ENCODE results near the gene WDR11. TPM values are rescaled to one million over a fixed set of nuclear protein-coding genes. Genes with fewer than 3 reads are reported as not detected.
A peak's percentile ranks its signal among the peaks of the same experiment; 100 is the strongest.

The WDR11 gene
- total RNA-seq, 2 donors from 2014 or later: 31.6 to 35.3 TPM

GRCh38 chr10:120941501-120941900 lies 90.3 kb downstream of the WDR11 start:
- H3K27me3 Mint-ChIP-seq: peaks cover 27% of the 10 kb centered on the region
- no peaks in the 10 kb centered on the region for H3K36me3 Mint-ChIP-seq (ENCODE audit: low read depth)
- no peaks in the 10 kb centered on the region for H3K9me3 ChIP-seq (ENCODE audit: control insufficient read depth, low read length, poor library complexity, severe bottlenecking)
- H3K4me1 Mint-ChIP-seq: peaks cover 7% of the 10 kb centered on the region
- no peak overlapping the region for H3K27ac Mint-ChIP-seq
- H3K4me3 Mint-ChIP-seq: no peak overlapping the region
- no peak for DNase-seq
- ATAC-seq: no peak

GRCh38 chr10:120942806-120943413 lies 91.7 kb downstream of the WDR11 start:
- Mint-ChIP-seq H3K36me3 (ENCODE audit: low read depth) (no peaks in the 10 kb centered on the region), H3K27ac (no peak overlapping the region), H3K4me1 (peaks cover 7% of the 10 kb centered on the region), H3K4me3 (no peak overlapping the region), H3K27me3 (peaks cover 27% of the 10 kb centered on the region)
- DNase-seq: peak; percentile 43 to 69 (median 53)
- peak; percentile 94 for ATAC-seq
- no peaks in the 10 kb centered on the region for H3K9me3 ChIP-seq (ENCODE audit: control insufficient read depth, low read length, poor library complexity, severe bottlenecking)

DNA sequence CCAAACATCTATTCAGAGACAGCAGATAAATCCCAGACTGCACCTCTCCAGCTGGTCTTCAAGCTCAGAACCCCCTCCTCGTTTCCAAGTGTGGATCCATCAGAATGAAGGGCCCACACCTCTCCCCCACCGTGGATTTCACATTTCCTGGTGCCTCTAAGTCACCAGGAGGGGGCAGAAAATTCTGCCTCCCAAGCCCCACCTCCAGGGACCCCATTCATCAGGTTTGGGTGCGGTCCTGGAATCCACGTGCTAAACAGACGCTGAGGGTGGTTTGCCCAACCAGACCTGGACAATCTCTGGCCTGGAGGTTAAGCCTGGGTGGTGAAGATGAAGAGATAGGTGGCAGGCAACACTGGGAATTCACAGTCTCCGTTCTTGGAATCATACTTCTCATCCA lies 92.4 kb downstream of the WDR11 start:
- DNase-seq (no peak), ATAC-seq (no peak)
- Mint-ChIP-seq H3K4me3 (no peak overlapping the region), H3K27me3 (peaks cover 29% of the 10 kb centered on the region), H3K36me3 (ENCODE audit: low read depth) (no peaks in the 10 kb centered on the region), H3K27ac (no peak overlapping the region), H3K4me1 (peaks cover 7% of the 10 kb centered on the region)
- H3K9me3 ChIP-seq (ENCODE audit: control insufficient read depth, low read length, poor library complexity, severe bottlenecking): no peaks in the 10 kb centered on the region

- ATAC-seq: no peak
- H3K27me3 Mint-ChIP-seq: peaks cover 24% of the 10 kb centered on the region
- H3K9me3 ChIP-seq (ENCODE audit: control insufficient read depth, low read length, poor library complexity, severe bottlenecking): no peaks in the 10 kb centered on the region
- no peak overlapping the region for H3K27ac Mint-ChIP-seq
- peak overlapping the region; percentile 53 for H3K4me3 Mint-ChIP-seq
- DNase-seq: no peak
- H3K4me1 Mint-ChIP-seq: peaks cover 7% of the 10 kb centered on the region
- no peaks in the 10 kb centered on the region for H3K36me3 Mint-ChIP-seq (ENCODE audit: low read depth)
Observed at GRCh38 chr10:120944586-120945125, 93.5 kb downstream of the WDR11 start.

DNA sequence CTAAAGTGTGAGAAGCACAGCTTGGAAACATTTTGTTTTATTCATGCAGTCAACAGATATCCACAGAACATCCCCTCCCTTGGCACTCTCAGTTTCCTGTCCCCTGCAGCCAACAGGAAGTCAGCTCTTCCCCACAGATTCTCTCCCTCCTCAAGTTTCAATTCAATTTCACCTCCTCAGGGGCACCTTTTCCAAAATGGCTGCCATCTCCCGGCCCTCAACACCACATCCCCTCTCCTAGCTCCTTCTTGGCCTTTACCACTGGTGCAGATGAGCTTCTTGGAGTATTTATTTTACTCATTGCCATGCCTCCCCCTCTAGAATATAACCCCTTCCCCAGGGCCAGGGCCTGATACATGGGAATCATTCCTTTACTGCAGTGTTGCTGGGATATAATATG lies 94.0 kb downstream of the WDR11 start:
- H3K27ac Mint-ChIP-seq: no peak overlapping the region
- H3K27me3 Mint-ChIP-seq: peaks cover 28% of the 10 kb centered on the region
- DNase-seq (no peak), ATAC-seq (no peak)
- H3K4me1 Mint-ChIP-seq: peaks cover 7% of the 10 kb centered on the region
- no peaks in the 10 kb centered on the region for H3K9me3 ChIP-seq (ENCODE audit: control insufficient read depth, low read length, poor library complexity, severe bottlenecking)
- H3K4me3 Mint-ChIP-seq: no peak overlapping the region
- no peaks in the 10 kb centered on the region for H3K36me3 Mint-ChIP-seq (ENCODE audit: low read depth)

- no peaks in the 10 kb centered on the region for H3K9me3 ChIP-seq (ENCODE audit: control insufficient read depth, low read length, poor library complexity, severe bottlenecking)
- no peaks in the 10 kb centered on the region for H3K36me3 Mint-ChIP-seq (ENCODE audit: low read depth)
- peaks cover 26% of the 10 kb centered on the region for H3K27me3 Mint-ChIP-seq
- ATAC-seq (no peak), DNase-seq (no peak)
- no peak overlapping the region for H3K4me3 Mint-ChIP-seq
- peaks cover 7% of the 10 kb centered on the region for H3K4me1 Mint-ChIP-seq
- H3K27ac Mint-ChIP-seq: no peak overlapping the region
Observed at GRCh38 chr10:120945801-120946302, 94.7 kb downstream of the WDR11 start.

DNA sequence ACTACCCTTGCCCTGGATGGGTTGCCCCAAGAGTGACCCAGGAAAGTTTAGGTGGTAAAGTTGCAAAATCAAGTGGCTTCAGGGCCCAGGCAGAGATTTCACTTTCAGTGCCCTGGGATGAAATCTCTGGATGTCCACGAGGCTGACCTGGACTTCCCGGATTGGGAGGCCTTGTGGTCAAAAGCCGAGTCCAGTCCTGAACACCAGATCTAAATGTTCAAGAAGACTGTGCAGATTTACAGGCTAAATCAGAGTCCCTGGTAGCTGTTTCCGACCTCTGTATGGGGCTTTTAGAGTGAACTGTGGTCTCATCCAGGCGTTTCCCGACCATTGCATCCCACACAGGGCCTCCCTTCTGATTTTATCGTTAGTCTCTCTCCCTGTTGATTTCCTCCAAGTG lies 95.3 kb downstream of the WDR11 start:
- H3K9me3 ChIP-seq (ENCODE audit: control insufficient read depth, low read length, poor library complexity, severe bottlenecking): no peaks in the 10 kb centered on the region
- Mint-ChIP-seq H3K36me3 (ENCODE audit: low read depth) (no peaks in the 10 kb centered on the region), H3K27ac (no peak overlapping the region), H3K4me1 (peaks cover 7% of the 10 kb centered on the region), H3K27me3 (peaks cover 32% of the 10 kb centered on the region), H3K4me3 (no peak overlapping the region)
- ATAC-seq (no peak), DNase-seq (no peak)

DNA sequence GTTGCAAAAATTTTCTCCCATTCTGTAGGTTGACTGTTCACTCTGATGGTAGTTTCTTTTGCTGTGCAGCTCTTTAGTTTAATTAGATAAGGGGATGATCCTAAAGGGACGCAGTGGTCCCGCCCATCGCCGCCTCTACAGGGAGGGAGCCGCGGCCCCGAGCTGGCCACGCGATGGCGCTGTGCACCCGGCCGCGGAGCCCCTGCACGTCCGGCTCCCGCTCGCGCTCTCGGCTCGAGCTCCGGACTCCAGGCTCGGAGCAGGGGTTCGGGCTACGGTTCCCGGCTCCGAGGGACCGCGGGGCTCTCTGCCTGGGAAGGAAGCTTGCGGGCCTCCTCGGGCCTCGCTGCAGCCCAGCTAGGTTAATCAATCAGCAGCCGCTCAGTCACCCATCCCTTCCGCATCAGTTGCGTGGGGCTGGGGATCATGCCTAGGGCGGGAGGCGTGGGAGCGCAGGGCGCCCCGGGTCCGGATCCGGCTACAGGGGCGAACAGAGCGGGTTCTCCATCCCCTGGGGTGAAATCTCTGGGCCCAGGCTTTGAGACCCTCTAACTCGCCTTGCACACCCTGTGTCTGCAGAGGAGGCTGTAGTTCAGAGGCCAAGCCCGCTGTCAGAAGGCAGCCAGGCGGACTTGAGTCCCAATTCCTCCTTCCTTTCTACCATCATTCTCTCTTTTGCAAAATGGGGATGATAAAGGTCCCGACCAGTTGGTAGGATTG lies 97.9 kb downstream of the WDR11 start:
- ATAC-seq (peak; percentile 95), DNase-seq (peak; percentile 19 to 54 (median 41))
- H3K4me3 Mint-ChIP-seq: peak overlapping the region; percentile 74
- H3K4me1 Mint-ChIP-seq: peaks cover 3% of the 10 kb centered on the region
- peaks cover 39% of the 10 kb centered on the region for H3K27me3 Mint-ChIP-seq
- no peak overlapping the region for H3K27ac Mint-ChIP-seq
- H3K9me3 ChIP-seq (ENCODE audit: control insufficient read depth, low read length, poor library complexity, severe bottlenecking): no peaks in the 10 kb centered on the region
- no peaks in the 10 kb centered on the region for H3K36me3 Mint-ChIP-seq (ENCODE audit: low read depth)

DNA sequence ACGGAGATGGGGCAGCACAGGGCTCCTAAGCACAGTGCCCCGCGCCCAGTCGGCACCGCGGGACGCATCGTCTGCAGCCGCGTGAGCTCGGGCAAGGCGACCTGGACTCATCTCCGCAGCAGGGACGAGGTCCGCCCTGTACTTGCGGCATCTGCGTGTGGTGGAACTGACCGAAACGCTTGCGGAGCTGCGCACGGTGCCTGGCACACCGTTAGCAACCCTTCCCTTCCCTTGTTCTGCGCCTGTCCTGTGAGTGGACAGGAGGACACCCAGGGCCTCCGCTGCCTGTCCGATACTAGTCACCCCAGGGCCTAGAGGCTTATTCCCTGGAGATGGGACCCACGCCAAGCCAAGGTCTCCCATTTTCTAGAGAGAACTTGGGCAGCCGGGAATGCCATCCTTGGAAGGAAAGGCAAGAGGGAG lies 98.5 kb downstream of the WDR11 start:
- Mint-ChIP-seq H3K4me1 (peaks cover 3% of the 10 kb centered on the region), H3K36me3 (ENCODE audit: low read depth) (no peaks in the 10 kb centered on the region), H3K27me3 (peaks cover 39% of the 10 kb centered on the region), H3K4me3 (peak overlapping the region; percentile 74), H3K27ac (no peak overlapping the region)
- peaks cover 2% of the 10 kb centered on the region for H3K9me3 ChIP-seq (ENCODE audit: control insufficient read depth, low read length, poor library complexity, severe bottlenecking)
- ATAC-seq (peak; percentile 22), DNase-seq (no peak)

GRCh38 chr10:120950051-120950561 lies 98.9 kb downstream of the WDR11 start:
- ATAC-seq: no peak
- DNase-seq: no peak
- Mint-ChIP-seq H3K27ac (no peak overlapping the region), H3K4me1 (peaks cover 3% of the 10 kb centered on the region), H3K27me3 (peaks cover 39% of the 10 kb centered on the region), H3K4me3 (peak overlapping the region; percentile 74), H3K36me3 (ENCODE audit: low read depth) (no peaks in the 10 kb centered on the region)
- peaks cover 2% of the 10 kb centered on the region for H3K9me3 ChIP-seq (ENCODE audit: control insufficient read depth, low read length, poor library complexity, severe bottlenecking)

DNA sequence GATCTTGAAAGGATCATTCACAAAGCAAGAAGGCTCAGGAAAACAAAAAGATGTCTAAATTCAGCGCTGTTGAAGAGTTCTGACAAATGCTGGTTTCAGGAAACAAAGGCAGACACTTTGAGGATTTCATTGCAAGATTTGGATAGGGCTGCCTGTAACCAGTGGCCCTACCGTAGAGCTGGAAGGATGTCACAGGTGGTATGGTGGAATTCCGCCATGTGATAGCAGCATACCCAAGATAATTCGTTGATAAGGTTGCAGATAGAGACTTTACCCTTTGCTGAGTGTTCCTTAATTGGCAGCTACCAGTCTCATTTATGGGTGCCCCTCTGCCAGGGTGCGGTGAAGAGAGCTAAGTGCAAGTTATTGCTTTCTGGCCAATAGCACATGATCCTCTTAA lies 100.1 kb downstream of the WDR11 start:
- Mint-ChIP-seq H3K27ac (no peak overlapping the region), H3K36me3 (ENCODE audit: low read depth) (no peaks in the 10 kb centered on the region), H3K4me1 (no peaks in the 10 kb centered on the region), H3K4me3 (no peak overlapping the region), H3K27me3 (peaks cover 39% of the 10 kb centered on the region)
- ATAC-seq: no peak
- DNase-seq: no peak
- H3K9me3 ChIP-seq (ENCODE audit: control insufficient read depth, low read length, poor library complexity, severe bottlenecking): peaks cover 2% of the 10 kb centered on the region

DNA sequence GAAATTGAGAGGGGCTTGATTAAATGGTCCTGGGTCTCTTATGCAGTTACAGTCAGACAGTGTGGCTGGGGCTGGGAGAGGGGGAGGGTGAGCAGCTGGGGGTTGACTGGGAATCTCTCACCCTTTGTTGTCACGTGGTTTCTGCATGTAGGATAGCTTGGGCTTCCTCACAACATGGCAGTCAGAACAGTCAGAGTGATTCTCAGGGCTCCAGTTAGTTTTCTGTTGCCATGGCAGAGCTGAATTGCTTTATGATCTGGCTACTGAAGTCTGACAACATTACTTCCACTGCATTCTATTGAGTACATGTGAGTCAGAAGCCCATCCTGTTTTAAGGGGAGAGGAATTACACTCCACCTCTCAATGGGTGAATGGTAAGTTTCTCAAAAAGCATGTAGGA lies 102.7 kb downstream of the WDR11 start:
- H3K27me3 Mint-ChIP-seq: peaks cover 27% of the 10 kb centered on the region
- ATAC-seq (no peak), DNase-seq (no peak)
- peaks cover 2% of the 10 kb centered on the region for H3K9me3 ChIP-seq (ENCODE audit: control insufficient read depth, low read length, poor library complexity, severe bottlenecking)
- no peaks in the 10 kb centered on the region for H3K4me1 Mint-ChIP-seq
- H3K27ac Mint-ChIP-seq: no peak overlapping the region
- no peaks in the 10 kb centered on the region for H3K36me3 Mint-ChIP-seq (ENCODE audit: low read depth)
- no peak overlapping the region for H3K4me3 Mint-ChIP-seq
